Measurements from ENCODE around the gene HMCN2. TPM values are rescaled to one million over a fixed set of nuclear protein-coding genes. Genes with fewer than 3 reads are reported as not detected.

The HMCN2 gene
- total and polyA plus RNA-seq, 2 donors (not counting 3 experiments of a cell fraction or from before 2014, with no cell fraction given): 0.04 to 0.24 TPM

DNA sequence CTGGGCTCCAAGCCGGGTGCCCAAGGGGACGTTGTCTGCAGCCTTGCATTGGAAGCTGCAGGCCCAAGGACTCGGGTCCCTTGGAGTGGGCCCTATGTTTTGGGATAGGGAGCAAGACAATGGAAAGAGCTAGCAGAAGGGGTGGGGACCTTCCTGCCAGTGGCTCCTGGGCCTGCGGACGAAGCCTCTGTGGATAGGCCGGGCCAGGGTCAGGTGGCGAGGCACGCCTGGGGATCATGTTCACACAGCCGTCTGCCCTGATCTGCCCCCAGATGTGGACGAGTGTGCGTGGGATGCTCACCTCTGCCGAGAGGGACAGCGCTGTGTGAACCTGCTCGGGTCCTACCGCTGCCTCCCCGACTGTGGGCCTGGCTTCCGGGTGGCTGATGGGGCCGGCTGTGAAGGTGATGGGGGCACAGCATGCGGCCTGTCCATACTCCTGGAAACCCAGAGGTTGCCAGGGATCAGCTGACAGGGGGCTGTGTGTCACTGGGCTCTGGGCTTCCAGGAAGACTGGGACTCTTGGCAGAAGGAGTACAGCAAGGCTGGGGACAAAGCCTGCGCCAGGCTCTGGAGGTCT, 162.6 kb downstream of the HMCN2 start:
- FAIRE-seq (no peak), DNase-seq (ENCODE audit: low read depth, low spot score) (no peak)
- BruUV-seq (replicated peaks): no TSS peak
- POLR2A ChIA-PET: no interaction called here
- no peaks in the 10 kb centered on the region for H3K79me2 ChIP-seq (ENCODE audit: control insufficient read depth, insufficient read depth, low read length)
- no peak overlapping the region for H3K9ac ChIP-seq (replicated peaks; ENCODE audit: extremely low read depth, insufficient read depth, low read length)
- intact Hi-C loops (cut with micrococcal nuclease): no loop called here
- no peaks in the 10 kb centered on the region for H3K27me3 ChIP-seq (ENCODE audit: control insufficient read depth in 2 of 2, insufficient read depth in 2 of 2, low read length in 2 of 2)
- H3K4me2 ChIP-seq (ENCODE audit: insufficient read depth, low read length): no peak overlapping the region
- no peaks in the 10 kb centered on the region for H4K20me1 ChIP-seq (replicated peaks; ENCODE audit: control insufficient read depth, extremely low read depth, insufficient read depth, low read length)
- H3K4me1 ChIP-seq (ENCODE audit: control insufficient read depth, extremely low read depth, insufficient read depth, low read length): peaks cover 12% of the 10 kb centered on the region
- no peaks in the 10 kb centered on the region for H3K9me3 ChIP-seq (replicated peaks; ENCODE audit: control insufficient read depth, insufficient read depth, low read length)
- no peaks in the 10 kb centered on the region for H3K9me1 ChIP-seq (replicated peaks; ENCODE audit: control insufficient read depth, extremely low read depth, insufficient read depth, low read length)
- TF ChIP-seq, protein P1, sequence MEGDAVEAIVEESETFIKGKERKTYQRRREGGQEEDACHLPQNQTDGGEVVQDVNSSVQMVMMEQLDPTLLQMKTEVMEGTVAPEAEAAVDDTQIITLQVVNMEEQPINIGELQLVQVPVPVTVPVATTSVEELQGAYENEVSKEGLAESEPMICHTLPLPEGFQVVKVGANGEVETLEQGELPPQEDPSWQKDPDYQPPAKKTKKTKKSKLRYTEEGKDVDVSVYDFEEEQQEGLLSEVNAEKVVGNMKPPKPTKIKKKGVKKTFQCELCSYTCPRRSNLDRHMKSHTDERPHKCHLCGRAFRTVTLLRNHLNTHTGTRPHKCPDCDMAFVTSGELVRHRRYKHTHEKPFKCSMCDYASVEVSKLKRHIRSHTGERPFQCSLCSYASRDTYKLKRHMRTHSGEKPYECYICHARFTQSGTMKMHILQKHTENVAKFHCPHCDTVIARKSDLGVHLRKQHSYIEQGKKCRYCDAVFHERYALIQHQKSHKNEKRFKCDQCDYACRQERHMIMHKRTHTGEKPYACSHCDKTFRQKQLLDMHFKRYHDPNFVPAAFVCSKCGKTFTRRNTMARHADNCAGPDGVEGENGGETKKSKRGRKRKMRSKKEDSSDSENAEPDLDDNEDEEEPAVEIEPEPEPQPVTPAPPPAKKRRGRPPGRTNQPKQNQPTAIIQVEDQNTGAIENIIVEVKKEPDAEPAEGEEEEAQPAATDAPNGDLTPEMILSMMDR (IDR thresholded peaks at IDR 0.05; ENCODE audit: extremely low read depth in 1 of 2, insufficient read depth in 1 of 2, low read depth in 1 of 2, low read length in 2 of 2): no peak
- TF ChIP-seq MAX (IDR thresholded peaks at IDR 0.05; ENCODE audit: insufficient read depth, insufficient read length) (no peak), POLR2A (IDR thresholded peaks at IDR 0.05; ENCODE audit: low read depth, low read length) (no peak), GATA2 (IDR thresholded peaks at IDR 0.05; ENCODE audit: insufficient read depth, insufficient read length, low read depth, low read length) (no peak), EZH2 (IDR thresholded peaks at IDR 0.05; ENCODE audit: borderline replicate concordance, low read depth, low read length, severe bottlenecking) (no peak), MYC (IDR thresholded peaks at IDR 0.05; ENCODE audit: low read depth, low read length) (no peak), POLR2AphosphoS5 (IDR thresholded peaks at IDR 0.05; ENCODE audit: insufficient read depth, low read depth, low read length) (no peak), FOS (IDR thresholded peaks at IDR 0.05; ENCODE audit: borderline replicate concordance, insufficient read depth, low read length) (no peak), JUN (IDR thresholded peaks at IDR 0.05; ENCODE audit: borderline replicate concordance, insufficient read depth, insufficient read length, low read depth) (no peak)
- dilution Hi-C loops (cut with MboI; ENCODE audit: extremely low pct_ligation_motif_present, low sequenced_read_pairs): no loop called here
- H3K36me3 ChIP-seq (ENCODE audit: control insufficient read depth in 2 of 2, extremely low read depth in 1 of 2, insufficient read depth in 2 of 2, low read length in 2 of 2): no peaks in the 10 kb centered on the region
- H3K4me3 ChIP-seq (replicated peaks in 1 of 3; ENCODE audit: insufficient read depth in 1 of 3, low read depth in 1 of 3, low read length in 3 of 3): no peak overlapping the region
- no peak overlapping the region for H3K27ac ChIP-seq (ENCODE audit: insufficient read depth, low read depth, low read length)
- H2AFZ ChIP-seq (ENCODE audit: low read depth, low read length): no peak overlapping the region
- CTCF ChIA-PET: no interaction called here
